GM21423 (cell line): ENCODE results near the gene ABCG1.

ENCODE experiments used
- ATAC-seq: cut with Tn5 transposase; IDR thresholded peaks from one replicate; pipeline ENCODE4 v1.9.1; 2021; ENCODE audit warnings: mild to moderate bottlenecking, moderate library complexity; ENCODE audit not compliant: unreplicated experiment

Gene ABCG1

DNA sequence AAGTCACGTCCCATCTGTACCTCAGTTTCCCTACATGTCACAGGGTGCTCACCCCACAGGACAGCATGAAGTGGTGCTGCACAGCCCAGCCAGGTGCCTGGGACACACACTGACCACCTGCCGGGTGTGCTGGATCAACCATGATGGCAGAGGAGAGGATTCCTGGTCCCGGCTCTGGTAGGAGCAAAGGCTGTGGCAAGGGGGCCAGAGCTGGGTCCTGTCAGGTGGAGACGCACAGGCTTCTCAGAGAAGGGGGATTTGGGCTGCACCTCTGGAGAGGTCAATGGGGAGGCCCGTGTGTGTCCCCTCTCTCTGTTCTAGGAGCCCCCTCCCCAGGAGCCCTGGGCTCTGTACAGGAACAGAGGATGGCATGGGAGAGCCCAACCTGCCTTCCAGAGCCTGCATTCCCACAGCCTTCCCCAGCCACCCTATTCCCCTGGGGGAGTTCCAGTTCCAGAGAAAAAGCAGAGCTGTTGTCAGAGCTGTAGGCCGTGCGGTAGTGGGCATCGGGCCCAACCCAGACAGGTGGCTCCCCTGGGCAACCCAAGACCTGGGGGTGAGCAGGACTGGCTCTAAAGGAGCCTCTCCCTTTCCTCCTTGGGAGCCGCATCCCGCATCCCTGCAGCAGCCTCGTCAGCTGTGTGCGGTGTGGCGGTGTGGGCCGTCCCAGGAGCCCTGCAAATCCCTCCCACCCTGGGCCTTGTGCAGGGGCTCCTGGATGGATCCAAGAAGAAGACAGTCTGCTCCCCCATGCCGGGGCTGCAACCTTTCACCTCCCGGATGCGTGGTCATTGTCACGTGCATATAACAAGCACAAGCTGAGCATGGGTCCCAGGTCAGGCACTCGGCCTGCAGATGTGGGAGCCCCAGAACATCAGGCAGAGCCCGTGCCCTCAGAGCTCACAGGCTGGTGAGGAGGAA is 99.1 kb downstream of the ABCG1 start:
- no peak for ATAC-seq

DNA sequence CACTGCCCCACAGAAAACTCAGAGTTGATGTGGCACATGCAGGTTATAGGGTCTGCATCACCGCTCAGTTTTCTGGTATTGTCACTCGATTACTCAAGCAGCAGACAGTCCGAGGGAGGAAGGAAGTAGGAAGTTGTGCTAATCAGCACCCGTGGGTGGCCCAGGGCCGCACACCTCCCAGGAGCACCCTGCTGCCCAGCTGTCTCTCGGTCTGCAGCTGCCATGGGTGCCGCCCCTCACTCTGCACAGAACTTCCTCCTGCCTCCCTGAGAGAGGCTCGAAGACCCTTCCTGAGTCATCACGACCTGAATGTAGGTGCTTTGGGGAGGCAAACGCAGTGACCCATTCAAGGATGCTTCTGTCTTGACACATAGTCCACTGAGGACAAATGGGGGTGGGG is 100.4 kb downstream of the ABCG1 start:
- ATAC-seq, result no peak

DNA sequence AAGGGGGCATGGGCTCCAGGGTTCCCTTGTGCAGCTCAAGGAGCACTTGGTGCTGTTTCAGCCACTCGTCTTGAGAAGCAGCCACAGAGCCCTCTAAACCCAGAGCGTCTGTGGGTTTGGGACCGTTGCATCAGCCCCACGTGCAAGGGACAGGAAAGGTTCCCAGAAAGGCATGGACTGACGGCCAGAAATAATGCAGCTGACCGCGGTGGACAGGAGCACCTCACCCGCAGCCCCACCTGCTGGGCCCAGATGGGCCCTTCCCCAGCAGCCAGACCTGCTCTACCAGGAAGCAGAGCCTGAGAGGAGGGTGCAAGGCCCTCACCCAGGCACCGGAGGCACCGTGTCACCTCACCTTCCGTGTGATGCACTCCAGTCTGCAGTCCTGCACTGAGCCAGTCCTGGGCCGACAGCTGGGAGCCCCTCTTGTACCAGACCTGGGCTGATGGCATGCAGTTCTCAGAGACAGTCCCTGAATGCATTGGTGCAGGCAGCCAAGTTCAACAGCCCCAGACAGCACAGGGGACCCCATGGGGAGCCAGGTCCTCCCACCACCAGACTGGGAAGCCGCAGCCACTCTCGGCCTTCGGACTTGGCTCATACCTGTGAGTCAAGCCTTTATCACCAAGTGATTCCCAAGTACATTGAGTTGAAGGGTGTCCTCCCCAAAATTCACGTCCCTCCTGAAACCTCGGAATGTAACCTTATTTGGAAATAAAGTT is 101.1 kb downstream of the ABCG1 start:
- no peak for ATAC-seq

DNA sequence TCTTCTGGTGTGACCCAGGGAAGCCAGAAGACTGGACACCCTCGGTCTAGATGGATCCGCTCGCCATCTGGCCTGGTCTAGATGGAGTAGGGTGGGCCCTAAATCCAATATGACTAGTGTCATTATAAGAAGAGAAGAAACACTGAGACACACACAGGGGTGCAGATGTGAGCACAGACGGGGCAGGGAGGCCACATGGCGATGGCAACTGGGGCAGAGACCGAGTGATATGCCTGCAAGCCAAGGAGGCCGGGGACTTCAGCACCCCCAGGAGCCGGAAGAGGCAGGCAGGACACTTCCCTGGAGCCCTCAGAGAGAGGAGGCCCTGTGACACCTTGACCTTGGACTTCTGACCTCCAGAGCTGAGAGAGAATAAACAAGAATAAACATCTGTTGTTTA is 101.9 kb downstream of the ABCG1 start:
- no peak for ATAC-seq

DNA sequence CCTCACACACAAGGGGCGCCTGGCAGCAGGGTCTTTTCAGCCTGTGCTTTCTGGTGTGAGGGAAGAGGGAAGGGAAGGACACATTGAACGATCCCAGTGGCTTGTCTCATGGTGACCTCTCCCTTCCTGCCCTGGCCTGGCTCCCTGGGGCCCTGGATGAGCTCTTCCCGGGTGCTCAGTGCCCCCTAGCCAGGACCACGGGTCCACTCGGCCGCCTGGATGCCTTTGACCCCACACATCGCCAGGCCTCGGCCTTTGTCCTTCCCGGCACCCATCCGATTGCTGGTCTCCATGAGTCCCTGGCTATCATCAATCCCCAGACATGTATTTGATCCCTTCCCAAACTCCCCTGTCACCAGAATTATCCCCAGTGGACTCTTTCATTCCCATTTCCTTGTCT is 102.3 kb downstream of the ABCG1 start:
- ATAC-seq, result no peak

DNA sequence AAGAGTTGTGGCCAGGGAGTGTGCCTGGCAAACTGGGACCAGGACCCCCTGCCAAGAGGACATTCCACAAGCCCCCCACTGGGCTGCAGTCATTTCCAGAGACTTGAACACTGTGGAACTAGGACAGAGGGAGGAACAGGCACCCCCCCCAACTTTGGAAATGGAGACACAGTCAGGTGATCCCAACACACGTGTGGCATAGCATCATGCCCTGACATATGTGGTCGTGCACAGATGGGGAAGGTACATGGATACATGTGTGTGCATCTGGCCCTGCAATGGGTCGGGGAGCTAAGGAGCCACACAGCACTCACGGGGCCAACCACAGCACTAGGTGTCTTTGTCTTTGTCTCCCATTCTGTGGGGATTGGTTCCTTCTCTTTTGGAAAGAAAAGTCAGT is 102.9 kb downstream of the ABCG1 start:
- ATAC-seq, result no peak

DNA sequence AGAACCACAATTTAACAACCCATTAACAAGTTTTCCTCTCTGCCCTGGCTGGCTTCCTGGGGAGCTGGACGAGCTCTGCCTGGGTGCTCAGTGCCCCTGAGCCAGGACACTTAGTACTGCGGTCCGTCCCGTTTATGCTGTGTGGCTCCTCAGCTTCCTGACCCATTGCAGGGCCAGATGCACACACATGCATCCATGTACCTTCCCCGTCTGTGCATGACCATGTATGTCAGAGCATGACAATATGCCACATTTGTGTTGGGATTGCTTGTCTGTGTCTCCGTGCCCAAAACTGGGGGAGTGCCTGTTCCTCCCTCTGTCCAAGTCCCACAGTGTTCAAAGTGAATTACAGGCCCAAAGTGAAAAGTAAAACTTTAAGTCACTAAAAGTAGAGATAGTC is 106.0 kb downstream of the ABCG1 start:
- no peak for ATAC-seq

DNA sequence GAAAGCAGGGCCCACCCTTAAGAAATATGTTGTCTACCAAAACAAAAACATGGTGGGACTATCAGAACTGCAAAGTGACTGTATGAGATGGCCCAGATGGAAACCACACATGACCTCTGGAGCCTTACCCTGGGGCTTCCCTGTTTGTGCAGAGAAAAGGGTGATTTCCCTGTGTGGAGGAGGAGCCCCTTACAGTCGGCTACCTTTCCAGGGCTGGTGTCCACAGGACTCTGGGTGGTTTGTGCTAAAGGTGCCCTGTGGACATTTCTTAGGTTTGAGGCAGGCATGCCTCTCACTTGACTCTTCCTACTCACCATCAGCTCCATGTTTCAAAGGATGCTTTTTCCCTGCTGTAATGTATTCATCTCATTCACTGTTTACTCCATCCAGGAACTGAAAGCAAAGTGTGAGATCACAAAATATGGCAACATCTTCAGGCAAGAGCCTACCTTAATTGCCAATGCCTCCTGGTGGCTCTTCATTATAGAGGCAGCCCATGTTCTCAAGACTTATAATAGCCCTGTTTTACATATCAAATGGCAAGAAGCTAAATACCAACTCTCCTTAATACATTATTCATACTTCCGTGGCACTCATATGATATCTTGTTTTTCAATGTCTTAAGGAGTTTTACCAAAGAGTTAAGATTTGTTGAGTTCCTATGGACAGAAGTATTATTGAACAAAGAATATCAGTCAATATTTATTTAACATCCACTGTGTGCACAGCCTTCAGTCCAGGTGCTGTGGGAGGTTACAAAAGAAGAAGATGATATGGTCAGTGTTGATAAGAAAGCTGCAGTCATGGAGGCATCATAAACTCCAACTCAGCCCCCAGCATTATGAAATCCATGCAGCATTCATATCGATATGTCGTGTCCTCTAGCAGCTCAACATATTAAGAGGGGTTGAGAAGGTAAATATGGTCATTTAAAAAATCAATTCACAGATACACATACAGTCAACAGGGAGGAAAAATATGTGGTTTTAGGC is 111.7 kb downstream of the ABCG1 start:
- ATAC-seq, result no peak

DNA sequence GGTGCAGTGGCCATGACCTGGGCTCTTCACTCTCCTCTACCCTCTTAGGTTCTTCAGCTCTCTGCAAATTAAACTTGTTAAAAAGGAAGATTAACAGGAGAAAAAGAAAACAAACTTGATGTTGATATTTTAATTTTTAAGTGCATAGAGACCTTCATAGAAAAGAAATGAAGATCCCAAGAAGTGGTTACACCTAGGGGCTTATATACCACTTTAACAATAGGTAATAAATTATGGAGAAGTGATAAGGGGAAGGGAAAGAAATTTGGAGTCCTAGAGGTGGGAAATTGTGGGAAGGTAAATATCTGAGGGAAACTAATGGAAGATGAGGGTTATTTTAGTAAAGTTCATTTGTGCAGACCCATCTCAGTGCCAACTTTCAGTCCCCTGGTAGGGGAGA is 112.7 kb downstream of the ABCG1 start:
- no peak for ATAC-seq

DNA sequence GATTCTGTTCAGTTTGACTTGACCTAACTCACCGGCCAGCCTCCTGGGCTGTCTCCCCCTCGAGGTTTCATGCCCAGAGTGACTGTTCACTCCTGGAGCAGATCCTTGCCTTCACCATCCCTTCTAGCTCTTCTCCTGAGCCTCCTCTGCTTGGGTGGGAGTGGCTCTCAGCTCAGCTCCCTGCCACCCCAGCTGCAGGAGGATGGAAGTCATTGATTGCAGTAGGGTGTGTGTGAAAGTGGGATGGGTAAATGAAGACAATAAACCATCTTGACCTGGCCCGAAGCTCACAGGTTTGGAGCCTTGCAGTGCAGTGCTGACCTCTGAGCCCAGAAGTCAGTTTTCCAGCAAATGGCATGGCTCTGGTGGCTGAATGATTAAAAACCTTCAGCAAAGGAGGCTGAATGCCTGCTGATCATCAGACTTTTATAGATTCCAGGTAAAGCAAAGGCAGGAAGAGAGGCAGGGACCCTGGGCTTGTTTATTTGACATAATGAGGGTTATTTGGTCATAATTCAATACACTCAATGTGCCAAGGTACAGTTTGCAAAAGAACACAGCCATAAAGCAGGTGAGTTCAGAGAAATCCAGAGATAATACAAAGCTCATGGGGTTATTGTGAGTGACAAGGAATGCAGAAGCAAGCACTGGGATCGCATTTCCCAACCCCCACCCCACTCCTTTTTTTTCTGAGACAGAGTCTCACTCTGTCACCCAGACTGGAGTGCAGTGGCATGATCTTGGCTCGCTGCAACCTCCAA is 113.8 kb downstream of the ABCG1 start:
- ATAC-seq, result no peak

DNA sequence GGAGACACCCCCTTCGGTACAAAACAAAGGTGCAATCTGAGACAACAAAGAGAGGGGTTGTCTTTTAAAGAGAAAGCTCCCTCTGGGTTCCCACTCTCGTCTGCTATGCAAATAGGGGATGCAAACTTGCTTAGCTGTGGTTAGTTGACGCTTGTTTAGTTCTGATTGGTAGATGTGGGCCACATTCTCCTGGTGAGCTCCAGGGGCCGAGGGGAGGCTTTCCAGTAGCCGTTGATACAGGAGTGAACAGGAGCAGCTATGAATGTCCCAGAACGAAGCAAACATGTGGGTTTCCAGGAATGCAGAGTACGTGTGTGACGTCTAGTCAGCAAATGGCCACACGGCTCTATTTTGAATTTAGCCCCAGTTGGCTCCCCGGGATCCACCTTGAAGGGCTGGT is 117.1 kb downstream of the ABCG1 start:
- no peak for ATAC-seq

DNA sequence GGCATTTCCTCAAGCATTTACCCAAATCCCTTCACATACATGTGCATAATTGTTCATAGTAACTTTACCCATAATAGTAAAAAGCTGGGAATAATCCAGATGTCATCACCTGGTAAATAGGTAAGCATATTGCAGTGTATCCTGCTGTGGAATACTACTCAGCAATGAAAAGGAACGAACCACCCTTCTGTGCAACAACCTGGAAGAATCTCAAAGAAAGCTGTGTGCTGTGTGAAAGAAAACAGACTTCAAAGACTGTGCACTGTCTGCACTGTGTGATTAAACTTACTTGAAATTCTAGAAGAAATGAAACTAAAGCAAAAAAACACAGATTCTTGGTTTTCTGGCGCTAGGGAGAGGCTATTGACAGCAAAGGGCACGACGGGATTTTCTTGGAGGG is 118.3 kb downstream of the ABCG1 start:
- ATAC-seq, result no peak

DNA sequence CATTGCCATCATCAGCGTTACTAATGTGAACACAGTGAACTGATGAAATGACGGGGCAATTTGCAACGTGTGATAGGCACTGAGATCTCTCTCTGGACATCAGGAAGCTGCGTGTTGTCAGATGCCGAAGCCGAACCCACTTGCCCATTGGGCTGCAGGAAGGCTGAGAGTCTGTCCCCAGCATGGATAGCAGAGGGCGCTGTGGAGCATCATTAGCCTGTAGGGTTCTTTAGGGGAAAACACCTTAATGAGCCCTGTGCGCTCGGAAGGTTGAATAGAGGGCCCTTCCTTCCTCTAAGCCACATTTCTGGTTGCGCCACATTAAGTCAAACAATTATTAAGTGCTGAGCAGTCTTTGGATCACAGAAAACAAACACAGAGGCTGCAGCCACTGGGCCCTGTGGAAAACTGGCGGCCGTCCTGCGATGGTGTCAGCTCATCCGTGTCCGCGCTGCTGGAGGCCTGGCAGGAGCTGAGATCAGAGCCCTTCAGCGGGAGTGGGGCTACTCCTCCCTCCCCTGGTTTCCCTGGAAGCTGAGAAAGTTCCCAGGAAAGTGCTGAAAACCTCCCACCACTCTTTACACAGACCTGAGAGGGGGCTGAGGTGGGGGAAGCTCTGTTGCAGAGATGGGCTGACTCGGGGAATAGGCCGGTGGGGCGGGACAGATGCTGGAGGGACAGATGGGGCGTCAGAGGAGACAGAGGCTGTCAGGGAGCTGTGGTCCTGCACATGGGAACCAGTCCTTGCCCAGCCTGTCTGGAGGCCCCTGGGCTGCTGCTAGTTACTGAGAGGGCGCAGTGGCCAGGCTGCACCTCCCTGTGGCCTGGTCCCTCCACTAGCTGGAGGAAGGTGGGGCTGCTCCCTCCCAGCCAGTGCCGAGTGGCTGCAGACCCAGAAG is 119.1 kb downstream of the ABCG1 start:
- ATAC-seq, result no peak

DNA sequence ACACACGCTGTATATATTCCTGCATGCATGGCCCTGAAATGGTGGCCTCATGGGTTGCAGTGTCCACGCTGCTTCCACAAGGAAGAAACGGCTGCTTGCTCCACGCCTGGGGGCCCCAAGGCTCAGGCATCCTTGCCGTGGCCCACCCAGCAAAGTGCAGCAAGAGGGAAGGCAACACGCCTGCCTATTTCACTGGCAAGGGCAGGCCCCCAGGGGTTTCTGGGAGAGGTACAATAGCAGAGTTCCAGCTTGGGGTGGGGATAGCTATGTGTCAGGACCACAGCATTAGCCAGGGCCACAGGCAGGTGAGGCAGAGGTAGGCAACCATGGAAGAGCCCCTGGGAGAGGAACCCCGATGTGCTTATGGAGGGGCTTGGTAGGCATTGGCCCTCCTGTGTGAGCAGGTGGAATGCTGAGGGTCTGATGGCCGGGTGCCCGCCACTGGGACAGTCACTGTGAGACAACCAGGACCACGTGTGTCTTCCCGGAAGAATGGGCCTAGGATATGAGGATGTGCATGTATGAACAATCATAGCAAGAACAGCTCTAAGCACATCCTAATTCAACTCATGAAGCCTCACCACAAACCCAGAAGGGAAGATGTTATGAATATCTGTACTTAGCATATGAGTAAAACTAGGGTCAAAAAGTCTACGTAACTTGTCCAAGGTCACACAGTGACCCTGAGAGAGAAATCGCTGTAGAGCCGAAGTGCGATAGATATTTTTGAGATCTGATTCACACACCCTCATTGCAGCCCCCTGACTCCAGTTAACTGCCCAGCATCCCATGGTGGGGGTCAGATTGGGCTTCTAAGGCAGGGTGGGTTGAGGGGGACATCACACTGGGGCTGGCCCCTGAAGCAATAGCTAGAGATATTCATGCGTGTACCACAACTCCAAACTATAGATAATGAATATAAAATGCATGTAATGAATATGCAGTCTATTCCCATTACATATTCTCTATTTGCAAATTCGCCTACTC is 120.1 kb downstream of the ABCG1 start:
- ATAC-seq, result no peak

DNA sequence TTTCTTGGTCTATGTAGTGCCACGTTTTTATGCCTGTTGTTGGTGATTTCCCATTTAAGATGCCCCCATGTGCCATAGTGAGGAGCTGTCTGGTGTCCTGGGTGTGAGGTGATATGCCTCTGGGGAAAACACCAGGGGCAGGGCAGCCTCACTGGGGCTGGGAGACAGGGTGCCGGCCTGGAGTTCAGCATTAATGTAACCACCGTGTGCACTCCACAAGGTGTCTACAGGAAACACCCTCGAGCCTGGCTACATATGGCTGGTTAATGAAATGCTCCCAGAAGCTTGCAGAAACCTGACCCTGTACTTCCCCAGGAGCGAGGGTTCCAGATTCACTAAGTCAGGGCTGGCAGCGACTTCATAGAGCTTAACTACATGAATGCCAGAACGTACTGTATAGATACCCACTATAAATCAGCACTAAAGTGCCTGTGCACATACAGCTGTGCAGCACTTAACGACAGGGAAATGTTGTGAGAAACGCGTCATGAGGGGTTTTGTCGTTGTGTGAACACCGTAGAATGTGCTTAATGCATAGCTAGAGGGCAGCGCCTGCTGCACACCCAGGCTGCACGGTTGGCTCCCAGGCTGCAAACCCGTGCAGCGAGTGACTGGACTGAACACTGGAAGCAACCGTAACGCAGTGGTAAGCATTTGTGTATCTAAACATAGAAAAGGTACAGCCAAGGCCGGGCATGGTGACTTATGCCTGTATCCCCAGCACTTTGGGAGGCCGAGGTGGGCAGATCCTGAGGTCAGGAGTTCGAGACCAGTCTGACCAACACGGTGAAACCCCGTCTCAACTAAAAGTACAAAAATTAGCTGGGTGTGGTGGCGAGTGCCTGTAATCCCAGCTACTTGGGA is 121.5 kb downstream of the ABCG1 start:
- no peak for ATAC-seq

DNA sequence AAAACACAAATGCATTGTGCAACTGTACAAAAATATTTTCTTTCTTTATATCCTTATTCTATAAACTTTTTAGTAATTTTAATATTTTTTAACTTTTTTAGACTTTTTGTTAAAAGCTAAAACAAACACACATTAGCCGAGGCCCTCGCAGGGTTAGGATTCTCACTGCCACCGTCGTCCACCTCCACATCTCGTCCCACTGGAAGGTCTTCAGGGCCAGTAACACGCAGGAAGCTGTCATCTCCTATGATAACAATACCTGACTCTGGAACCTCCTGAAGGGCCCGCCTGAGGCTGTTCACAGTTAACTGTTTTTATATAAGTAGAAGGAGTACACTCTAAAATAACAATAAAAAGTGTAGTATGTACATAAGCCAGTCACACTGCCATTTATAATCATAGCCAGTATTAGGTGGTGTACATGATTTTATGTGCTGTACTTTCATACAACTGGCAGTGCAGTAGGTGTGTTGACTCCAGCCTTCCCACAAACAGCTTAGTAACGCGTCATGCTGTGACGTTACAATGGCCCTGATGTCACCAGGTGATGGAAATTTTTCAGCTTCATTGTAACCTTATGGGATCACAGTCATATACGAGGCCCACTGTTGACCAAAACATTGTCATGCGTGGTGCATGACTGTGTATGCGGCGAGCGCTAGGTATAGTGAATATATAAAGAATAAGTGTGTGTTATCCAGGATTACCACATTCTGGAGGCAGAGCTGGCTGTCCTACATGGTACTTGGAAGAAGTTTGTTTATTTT is 123.0 kb downstream of the ABCG1 start:
- no peak for ATAC-seq
